Bronchial epithelial cell (primary cell): ENCODE measurements around the gene ZNF471. TPM values are rescaled to one million over a fixed set of nuclear protein-coding genes. Genes with fewer than 3 reads are reported as not detected.

Experiments
- DNase-seq: peaks from one replicate; pipeline ENCODE4 v3.0.0-alpha.2; 2010; ENCODE audit warnings: low read depth
- FAIRE-seq: peaks from 2 replicates; lab custom pipeline; 2011; peaks lifted over from hg19 to GRCh38; lab: Jason Lieb, UNC
- H3K27me3 ChIP-seq: 2 replicates; pipeline ENCODE4 v1.5.1; 2011; ENCODE audit warnings: low read length; ENCODE audit not compliant: control insufficient read depth, insufficient read depth
- H3K36me3 ChIP-seq: 2 replicates; pipeline ENCODE4 v1.5.1; 2011; ENCODE audit warnings: low read length; ENCODE audit not compliant: control insufficient read depth, insufficient read depth
- H3K4me3 ChIP-seq: 2 replicates; pipeline ENCODE4 v1.5.1; 2011; ENCODE audit warnings: mild to moderate bottlenecking, low read depth, low read length, control low read depth
- total RNA-seq: library from RNA; depleted of rRNA; stranded (reverse); fragments of >200 nt; gene quantifications from 2 replicates; pipeline ENCODE4 v1.2.1, GENCODE V29; 2014
- TF ChIP-seq, protein P1 (sequence below): IDR thresholded peaks from 2 replicates; pipeline ENCODE4 v1.5.1; 2011; ENCODE audit warnings: mild to moderate bottlenecking, moderate library complexity, low read length, control low read depth, inconsistent platforms; ENCODE audit not compliant: insufficient read depth, severe bottlenecking

The ZNF471 gene
- total RNA-seq, 1 donor from 2014 or later = 1.3 TPM

DNA sequence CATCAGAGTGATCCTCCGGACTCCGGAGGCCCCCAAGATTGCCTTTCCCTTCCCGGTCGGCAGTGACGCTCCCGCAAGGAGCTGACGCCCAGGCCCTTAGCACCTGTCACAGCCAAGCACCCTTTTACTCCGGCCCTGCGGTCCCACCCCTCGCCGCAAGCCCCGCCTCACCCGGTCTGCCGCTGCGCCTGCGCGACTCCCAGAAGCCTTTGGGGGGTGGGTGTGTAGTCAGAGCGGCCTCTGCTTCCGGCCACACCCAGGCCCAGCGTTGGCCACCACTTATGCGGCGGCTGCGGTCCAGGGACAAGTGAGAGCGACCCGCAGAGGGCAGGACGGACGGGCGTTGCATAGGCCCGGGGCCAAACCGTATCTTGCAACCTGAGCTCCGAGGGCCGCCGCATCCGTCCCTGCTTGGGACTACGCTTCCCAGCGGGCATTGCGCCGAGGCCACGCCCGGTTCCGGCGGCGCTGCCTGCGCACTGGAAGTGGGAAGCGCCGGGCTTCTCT, 30.7 kb downstream of the ZNF471 start:
- H3K36me3 ChIP-seq = peaks cover 6% of the 10 kb centered on the region
- FAIRE-seq (no peak), DNase-seq (peak; percentile 80)
- TF ChIP-seq, protein P1, sequence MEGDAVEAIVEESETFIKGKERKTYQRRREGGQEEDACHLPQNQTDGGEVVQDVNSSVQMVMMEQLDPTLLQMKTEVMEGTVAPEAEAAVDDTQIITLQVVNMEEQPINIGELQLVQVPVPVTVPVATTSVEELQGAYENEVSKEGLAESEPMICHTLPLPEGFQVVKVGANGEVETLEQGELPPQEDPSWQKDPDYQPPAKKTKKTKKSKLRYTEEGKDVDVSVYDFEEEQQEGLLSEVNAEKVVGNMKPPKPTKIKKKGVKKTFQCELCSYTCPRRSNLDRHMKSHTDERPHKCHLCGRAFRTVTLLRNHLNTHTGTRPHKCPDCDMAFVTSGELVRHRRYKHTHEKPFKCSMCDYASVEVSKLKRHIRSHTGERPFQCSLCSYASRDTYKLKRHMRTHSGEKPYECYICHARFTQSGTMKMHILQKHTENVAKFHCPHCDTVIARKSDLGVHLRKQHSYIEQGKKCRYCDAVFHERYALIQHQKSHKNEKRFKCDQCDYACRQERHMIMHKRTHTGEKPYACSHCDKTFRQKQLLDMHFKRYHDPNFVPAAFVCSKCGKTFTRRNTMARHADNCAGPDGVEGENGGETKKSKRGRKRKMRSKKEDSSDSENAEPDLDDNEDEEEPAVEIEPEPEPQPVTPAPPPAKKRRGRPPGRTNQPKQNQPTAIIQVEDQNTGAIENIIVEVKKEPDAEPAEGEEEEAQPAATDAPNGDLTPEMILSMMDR = no peak
- H3K27me3 ChIP-seq = no peaks in the 10 kb centered on the region
- peak overlapping the region; percentile 84 for H3K4me3 ChIP-seq

DNA sequence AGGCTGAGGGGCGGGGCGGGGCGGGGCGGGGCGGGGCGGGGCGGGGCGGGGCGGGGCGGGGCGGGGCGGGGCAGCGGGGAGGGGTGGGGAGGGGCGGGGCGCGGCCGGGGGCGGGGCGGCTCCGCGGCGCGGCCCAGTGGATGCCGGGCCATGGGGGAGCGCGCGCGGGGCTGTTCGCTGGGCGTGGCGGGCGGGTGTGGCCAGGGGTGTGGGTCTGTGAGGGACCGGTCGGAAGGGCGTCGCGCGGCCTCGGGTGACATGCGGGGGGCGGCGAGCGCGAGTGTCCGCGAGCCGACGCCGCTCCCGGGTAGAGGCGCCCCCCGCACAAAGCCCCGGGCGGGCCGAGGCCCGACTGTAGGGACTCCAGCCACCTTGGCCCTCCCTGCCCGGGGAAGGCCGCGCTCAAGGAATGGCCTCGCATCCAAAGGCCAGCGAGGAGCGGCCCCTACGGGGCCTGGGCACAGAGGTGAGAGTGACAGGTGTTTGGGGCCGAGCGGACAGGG, 31.2 kb downstream of the ZNF471 start, which contains the start of gene ZFP28:
TSS of gene ZFP28 (plus strand) at position 188 of the 503 bp plus-strand sequence. CDS start at position 259, 71 bp downstream.
- H3K27me3 ChIP-seq = no peaks in the 10 kb centered on the region

DNA sequence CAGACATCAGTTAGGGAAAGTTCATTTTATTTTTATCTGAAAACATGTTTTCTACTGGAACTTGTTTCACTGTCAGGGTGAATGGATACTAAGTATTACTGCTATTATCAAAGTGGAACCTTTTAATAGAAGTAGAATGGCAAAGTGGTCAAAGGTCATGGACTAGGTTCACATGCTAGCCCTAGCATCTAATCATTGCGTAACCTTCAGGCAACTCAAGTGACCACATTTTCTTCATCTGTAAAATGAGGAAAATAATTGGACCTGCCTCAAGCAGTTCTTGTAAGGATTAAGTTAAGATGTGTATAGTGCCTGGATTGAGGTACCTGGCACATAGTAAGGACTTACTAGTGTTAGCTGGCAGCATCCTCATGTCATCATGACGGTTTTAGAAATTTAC, 36.1 kb downstream of the ZNF471 start:
- FAIRE-seq (no peak), DNase-seq (no peak)
- Histone ChIP-seq H3K36me3 (peaks cover 9% of the 10 kb centered on the region), H3K4me3 (no peak overlapping the region), H3K27me3 (no peaks in the 10 kb centered on the region)
- TF ChIP-seq, protein P1 = no peak

More for the DNA sequence above, 31.2 kb downstream of the ZNF471 start, which contains the start of gene ZFP28:
- no peak for FAIRE-seq
- peak within 1 kb of the TSS; percentile 84 for H3K4me3 ChIP-seq
- no peak for DNase-seq
- TF ChIP-seq, protein P1 = no peak
- H3K36me3 ChIP-seq = peaks cover 6% of the 10 kb centered on the region

DNA sequence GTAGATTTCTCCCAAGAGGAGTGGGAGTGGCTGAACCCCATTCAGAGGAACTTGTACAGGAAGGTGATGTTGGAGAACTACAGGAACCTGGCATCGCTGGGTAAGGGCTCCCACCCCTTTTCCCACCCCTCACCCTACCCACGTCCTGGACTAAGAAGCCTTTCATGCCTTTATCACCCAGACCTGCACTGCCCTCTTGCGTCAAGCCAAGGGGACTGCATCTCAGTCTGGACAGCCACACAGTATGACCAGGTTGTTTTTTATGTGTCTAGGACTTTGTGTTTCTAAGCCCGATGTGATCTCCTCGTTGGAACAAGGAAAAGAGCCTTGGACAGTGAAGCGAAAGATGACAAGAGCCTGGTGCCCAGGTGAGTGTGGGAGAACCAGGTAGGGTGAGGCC, 39.9 kb downstream of the ZNF471 start:
- peaks cover 13% of the 10 kb centered on the region for H3K36me3 ChIP-seq

DNA sequence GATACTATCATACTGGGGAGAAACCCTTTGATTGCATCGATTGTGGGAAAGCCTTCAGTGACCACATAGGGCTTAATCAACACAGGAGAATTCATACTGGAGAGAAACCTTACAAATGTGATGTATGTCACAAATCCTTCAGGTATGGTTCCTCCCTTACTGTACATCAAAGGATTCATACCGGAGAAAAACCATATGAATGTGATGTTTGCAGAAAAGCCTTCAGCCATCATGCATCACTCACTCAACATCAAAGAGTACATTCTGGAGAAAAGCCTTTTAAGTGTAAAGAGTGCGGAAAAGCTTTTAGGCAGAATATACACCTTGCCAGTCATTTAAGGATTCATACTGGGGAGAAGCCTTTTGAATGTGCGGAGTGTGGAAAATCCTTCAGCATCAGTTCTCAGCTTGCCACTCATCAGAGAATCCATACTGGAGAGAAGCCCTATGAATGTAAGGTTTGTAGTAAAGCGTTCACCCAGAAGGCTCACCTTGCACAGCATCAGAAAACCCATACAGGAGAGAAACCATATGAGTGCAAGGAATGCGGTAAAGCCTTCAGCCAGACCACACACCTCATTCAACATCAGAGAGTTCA, 46.7 kb downstream of the ZNF471 start:
- DNase-seq (no peak), FAIRE-seq (no peak)
- Histone ChIP-seq H3K4me3 (no peak overlapping the region), H3K36me3 (peaks cover 15% of the 10 kb centered on the region), H3K27me3 (no peaks in the 10 kb centered on the region)
- TF ChIP-seq, protein P1 = no peak

More for the DNA sequence above, 39.9 kb downstream of the ZNF471 start:
- Histone ChIP-seq H3K27me3 (no peaks in the 10 kb centered on the region), H3K4me3 (no peak overlapping the region)
- TF ChIP-seq, protein P1 = peak; percentile 23
- DNase-seq (no peak), FAIRE-seq (no peak)

DNA sequence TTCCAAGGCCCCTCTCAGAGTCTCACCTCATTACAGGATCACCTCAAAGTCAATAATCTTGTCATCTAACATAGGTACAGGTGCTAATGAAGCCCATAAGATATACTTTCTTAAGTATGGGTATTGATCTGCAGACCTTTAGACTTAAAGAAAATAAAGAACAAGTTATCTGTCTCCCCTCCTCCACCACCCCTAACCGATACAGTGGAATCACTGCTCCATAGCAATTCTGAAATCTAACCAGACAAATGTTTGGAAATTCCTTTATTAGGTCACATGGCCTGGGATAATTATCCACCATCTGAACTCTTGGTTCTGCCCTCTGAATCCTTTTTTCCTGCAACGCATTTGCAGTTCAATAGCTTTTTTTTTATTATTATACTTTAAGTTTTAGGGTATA, 55.1 kb downstream of the ZNF471 start:
- FAIRE-seq = no peak
- Histone ChIP-seq H3K4me3 (no peak overlapping the region), H3K27me3 (no peaks in the 10 kb centered on the region), H3K36me3 (no peaks in the 10 kb centered on the region)
- TF ChIP-seq, protein P1 = no peak
- no peak for DNase-seq
